GM23338 (cell line): Measurements from ENCODE around the gene BNIP3.

Source experiments
- CREB1 ChIP-seq: fragments of 250-450 bp; sonication (Bioruptor Pico); IDR thresholded peaks from 2 replicates; pipeline ENCODE4 v1.5.0; 2020; ENCODE audit warnings: low read depth, mild to moderate bottlenecking, moderate library complexity
- EZH2 ChIP-seq: fragments of 200-600 bp; sonication (generic); IDR thresholded peaks from one replicate; pipeline ENCODE4 v1.8.0; 2017; ENCODE audit warnings: antibody characterized with exemption, mild to moderate bottlenecking, low read depth; ENCODE audit not compliant: unreplicated experiment
- EZH2phosphoT487 ChIP-seq: fragments of 200-600 bp; sonication (generic); IDR thresholded peaks from one replicate; pipeline ENCODE4 v1.8.1; 2018; ENCODE audit warnings: antibody characterized with exemption; ENCODE audit not compliant: unreplicated experiment
- JUNB ChIP-seq: IDR thresholded peaks from one replicate; pipeline ENCODE4 v1.6.1; 2016; ENCODE audit warnings: antibody characterized with exemption; ENCODE audit not compliant: unreplicated experiment
- NANOG ChIP-seq: IDR thresholded peaks from 2 replicates; pipeline ENCODE4 v1.6.1; 2016; ENCODE audit warnings: antibody characterized with exemption, borderline replicate concordance
- POLR2AphosphoS5 ChIP-seq: IDR thresholded peaks from 2 replicates; pipeline ENCODE4 v1.6.1; 2016; ENCODE audit warnings: antibody characterized with exemption, low read depth
- REST ChIP-seq: IDR thresholded peaks from one replicate; pipeline ENCODE4 v1.6.1; 2018; ENCODE audit warnings: antibody characterized with exemption; ENCODE audit not compliant: unreplicated experiment
- STAT1 ChIP-seq: IDR thresholded peaks from one replicate; pipeline ENCODE4 v1.6.1; 2016; ENCODE audit warnings: antibody characterized with exemption; ENCODE audit not compliant: unreplicated experiment
- ZNF114 ChIP-seq: fragments of 250-450 bp; sonication (Bioruptor Pico); IDR thresholded peaks from 2 replicates; pipeline ENCODE4 v1.5.0; 2020; ENCODE audit warnings: mild to moderate bottlenecking, moderate library complexity
- ZNF331 ChIP-seq: fragments of 250-450 bp; sonication (Bioruptor Pico); IDR thresholded peaks from 2 replicates; pipeline ENCODE4 v1.5.0; 2020; ENCODE audit warnings: low read depth, mild to moderate bottlenecking, moderate library complexity
- TF ChIP-seq, protein P1 (sequence below), 2 experiments: fragments of 200-600 bp in 1 of 2; sonication (generic) in 1 of 2; conservative IDR thresholded peaks; 2 replicates each; pipeline versions ENCODE4 v1.5.1 to v1.6.1; 2016 to 2017; ENCODE audit warnings: antibody characterized with exemption in 2 of 2, low read depth in 2 of 2, mild to moderate bottlenecking in 2 of 2, moderate library complexity in 1 of 2
- TF ChIP-seq, protein P2 (sequence below): IDR thresholded peaks from 2 replicates; pipeline ENCODE4 v1.6.1; 2016; ENCODE audit warnings: antibody characterized with exemption

DNA sequence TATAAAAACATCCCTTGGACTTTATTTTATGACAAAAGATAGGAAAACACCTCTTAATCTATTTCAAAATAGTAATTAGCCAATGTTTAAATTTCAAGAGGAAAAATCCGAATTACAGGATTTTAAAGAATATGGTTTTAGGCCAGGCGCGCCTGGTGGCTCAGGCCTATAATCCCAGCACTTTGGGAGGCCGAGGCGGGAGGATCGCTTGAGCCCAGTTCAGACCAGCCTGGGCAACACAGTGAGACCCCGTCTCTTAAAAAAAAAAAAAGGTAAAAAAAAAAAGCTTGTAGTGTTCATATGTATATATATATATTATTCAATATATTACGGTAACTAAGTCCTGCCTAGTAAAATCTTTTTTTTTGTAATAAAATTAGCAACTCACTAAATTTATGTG, 1.4 kb downstream of the BNIP3 start:
- TF ChIP-seq, protein P1, sequence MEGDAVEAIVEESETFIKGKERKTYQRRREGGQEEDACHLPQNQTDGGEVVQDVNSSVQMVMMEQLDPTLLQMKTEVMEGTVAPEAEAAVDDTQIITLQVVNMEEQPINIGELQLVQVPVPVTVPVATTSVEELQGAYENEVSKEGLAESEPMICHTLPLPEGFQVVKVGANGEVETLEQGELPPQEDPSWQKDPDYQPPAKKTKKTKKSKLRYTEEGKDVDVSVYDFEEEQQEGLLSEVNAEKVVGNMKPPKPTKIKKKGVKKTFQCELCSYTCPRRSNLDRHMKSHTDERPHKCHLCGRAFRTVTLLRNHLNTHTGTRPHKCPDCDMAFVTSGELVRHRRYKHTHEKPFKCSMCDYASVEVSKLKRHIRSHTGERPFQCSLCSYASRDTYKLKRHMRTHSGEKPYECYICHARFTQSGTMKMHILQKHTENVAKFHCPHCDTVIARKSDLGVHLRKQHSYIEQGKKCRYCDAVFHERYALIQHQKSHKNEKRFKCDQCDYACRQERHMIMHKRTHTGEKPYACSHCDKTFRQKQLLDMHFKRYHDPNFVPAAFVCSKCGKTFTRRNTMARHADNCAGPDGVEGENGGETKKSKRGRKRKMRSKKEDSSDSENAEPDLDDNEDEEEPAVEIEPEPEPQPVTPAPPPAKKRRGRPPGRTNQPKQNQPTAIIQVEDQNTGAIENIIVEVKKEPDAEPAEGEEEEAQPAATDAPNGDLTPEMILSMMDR (conservative IDR thresholded peaks at IDR 0.05; ENCODE audit: low read depth in 2 of 2): no peak
- TF ChIP-seq REST (no peak), EZH2 (no peak), POLR2AphosphoS5 (no peak), CREB1 (no peak), ZNF331 (CRISPR knock-in tag) (no peak), EZH2phosphoT487 (no peak), NANOG (no peak), JUNB (no peak), ZNF114 (CRISPR knock-in tag) (no peak), STAT1 (no peak)
- TF ChIP-seq, protein P2, sequence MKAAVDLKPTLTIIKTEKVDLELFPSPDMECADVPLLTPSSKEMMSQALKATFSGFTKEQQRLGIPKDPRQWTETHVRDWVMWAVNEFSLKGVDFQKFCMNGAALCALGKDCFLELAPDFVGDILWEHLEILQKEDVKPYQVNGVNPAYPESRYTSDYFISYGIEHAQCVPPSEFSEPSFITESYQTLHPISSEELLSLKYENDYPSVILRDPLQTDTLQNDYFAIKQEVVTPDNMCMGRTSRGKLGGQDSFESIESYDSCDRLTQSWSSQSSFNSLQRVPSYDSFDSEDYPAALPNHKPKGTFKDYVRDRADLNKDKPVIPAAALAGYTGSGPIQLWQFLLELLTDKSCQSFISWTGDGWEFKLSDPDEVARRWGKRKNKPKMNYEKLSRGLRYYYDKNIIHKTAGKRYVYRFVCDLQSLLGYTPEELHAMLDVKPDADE: no peak
